K562 (cell line): ENCODE data around the gene TPR.

ENCODE experiments used
- CGGBP1 ChIP-seq: fragments of 250-450 bp; sonication (Bioruptor Pico); IDR thresholded peaks from 2 replicates; pipeline ENCODE4 v1.9.0; 2021; ENCODE audit warnings: mild to moderate bottlenecking
- CTCF ChIP-seq, 3 experiments: IDR thresholded peaks in 2 of 3; conservative IDR thresholded peaks in 1 of 3; 2 replicates each; pipeline ENCODE4 v1.5.1; 2011 to 2012; ENCODE audit warnings: low read length in 3 of 3, mild to moderate bottlenecking in 3 of 3, control low read depth in 2 of 3, improper control_type of control experiment in 1 of 3, inconsistent platforms in 1 of 3, low read depth in 1 of 3, mixed read lengths in 1 of 3, moderate library complexity in 1 of 3; ENCODE audit not compliant: insufficient read depth in 2 of 3
- GTF3C2 ChIP-seq: IDR thresholded peaks from 3 replicates; pipeline ENCODE4 v1.6.1; 2011; ENCODE audit warnings: borderline replicate concordance, mild to moderate bottlenecking, moderate library complexity; ENCODE audit not compliant: insufficient read length; ENCODE audit errors: extremely low read depth
- IRF1 ChIP-seq: sonication (generic); formaldehyde crosslinking; IDR thresholded peaks from 2 replicates; pipeline ENCODE4 v1.8.0; 2022; ENCODE audit warnings: missing genetic modification reagents, mild to moderate bottlenecking, borderline replicate concordance
- MEF2A ChIP-seq: IDR thresholded peaks from 2 replicates; pipeline ENCODE4 v1.6.1; 2011; ENCODE audit warnings: low read depth, mild to moderate bottlenecking, low read length, moderate library complexity; ENCODE audit not compliant: control insufficient read depth
- MXI1 ChIP-seq: IDR thresholded peaks from 2 replicates; pipeline ENCODE4 v1.6.1; 2011; ENCODE audit warnings: low read depth, mild to moderate bottlenecking, improper control_type of control experiment, low read length
- POLR2AphosphoS5 ChIP-seq: IDR thresholded peaks from 2 replicates; pipeline ENCODE4 v1.6.1; 2011; ENCODE audit warnings: mild to moderate bottlenecking, low read depth, low read length, moderate library complexity; ENCODE audit not compliant: control insufficient read depth, insufficient read depth
- ZNF143 ChIP-seq: sonication (generic); formaldehyde crosslinking; IDR thresholded peaks from 2 replicates; pipeline ENCODE4 v1.9.0; 2022; ENCODE audit warnings: mild to moderate bottlenecking, missing genetic modification reagents
- ZNF239 ChIP-seq: fragments of 250-450 bp; sonication (Bioruptor Pico); IDR thresholded peaks from 2 replicates; pipeline ENCODE4 v1.4.0; 2020; ENCODE audit warnings: mild to moderate bottlenecking

GRCh38 chr1:186413319-186413718, 38.3 kb upstream of the TPR start:
- TF ChIP-seq GTF3C2 = no peak
- no peak for TF ChIP-seq CGGBP1 (CRISPR knock-in tag)
- TF ChIP-seq IRF1 (CRISPR knock-in tag) = no peak
- TF ChIP-seq MEF2A = no peak
- TF ChIP-seq ZNF143 (CRISPR knock-in tag) = no peak
- TF ChIP-seq MXI1 = no peak
- no peak for TF ChIP-seq POLR2AphosphoS5
- TF ChIP-seq ZNF239 (CRISPR knock-in tag) = no peak
- no peak for TF ChIP-seq CTCF (IDR thresholded peaks at IDR 0.05 in 2 of 3, conservative IDR thresholded peaks at IDR 0.05 in 1 of 3; ENCODE audit: insufficient read depth in 2 of 3, low read depth in 1 of 3, low read length in 3 of 3)
